Keratinocyte (primary cell): Measurements from ENCODE around the gene FBXW7. TPM values are rescaled to one million over a fixed set of nuclear protein-coding genes. Genes with fewer than 3 reads are reported as not detected.

Experiments
- DNase-seq: peaks from one replicate; pipeline ENCODE4 v3.0.0-alpha.2; 2011; ENCODE audit warnings: low read depth, missing footprints, low spot score
- FAIRE-seq: peaks from 2 replicates; lab custom pipeline; 2011; peaks lifted over from hg19 to GRCh38; lab: Jason Lieb, UNC
- H2AFZ ChIP-seq: 2 replicates; pipeline ENCODE4 v1.6.0; 2012; ENCODE audit warnings: low read length, control low read depth, inconsistent platforms; ENCODE audit not compliant: control insufficient read depth
- H3K27ac ChIP-seq: 2 replicates; pipeline ENCODE4 v1.5.1; 2011; ENCODE audit warnings: low read length; ENCODE audit not compliant: control insufficient read depth, insufficient read depth
- H3K27me3 ChIP-seq: 3 replicates; pipeline ENCODE4 v1.6.0; 2011; ENCODE audit warnings: low read length; ENCODE audit not compliant: control insufficient read depth, insufficient read depth; ENCODE audit errors: extremely low read depth
- H3K36me3 ChIP-seq, 2 experiments: 2 replicates in 1 of 2; 3 replicates in 1 of 2; pipeline ENCODE4 v1.5.1; 2011; ENCODE audit warnings: low read length in 2 of 2, mild to moderate bottlenecking in 1 of 2; ENCODE audit not compliant: control insufficient read depth in 2 of 2, insufficient read depth in 2 of 2; ENCODE audit errors: extremely low read depth in 1 of 2
- H3K4me1 ChIP-seq: 3 replicates; pipeline ENCODE4 v1.5.1; 2011; ENCODE audit warnings: low read length; ENCODE audit not compliant: control insufficient read depth, insufficient read depth; ENCODE audit errors: extremely low read depth
- H3K4me2 ChIP-seq: 3 replicates; pipeline ENCODE4 v1.6.0; 2011; ENCODE audit warnings: low read depth, low read length; ENCODE audit not compliant: control insufficient read depth, insufficient read depth; ENCODE audit errors: extremely low read depth
- H3K4me3 ChIP-seq, 3 experiments: fragments of 200-600 bp in 1 of 3; sonication (generic) in 1 of 3; 2 replicates in 2 of 3; 3 replicates in 1 of 3; pipeline ENCODE4 v1.5.1; 2011 to 2016; ENCODE audit warnings: low read length in 3 of 3, mild to moderate bottlenecking in 3 of 3, control low read depth in 2 of 3, inconsistent platforms in 1 of 3, low read depth in 1 of 3, mixed read lengths in 1 of 3, mixed run types in 1 of 3, moderate library complexity in 1 of 3; ENCODE audit not compliant: control insufficient read depth in 2 of 3, insufficient read depth in 2 of 3; ENCODE audit errors: extremely low read depth in 1 of 3
- H3K79me2 ChIP-seq: 2 replicates; pipeline ENCODE4 v1.6.0; 2012; ENCODE audit warnings: low read length; ENCODE audit not compliant: control insufficient read depth, insufficient read depth
- H3K9ac ChIP-seq: 3 replicates; pipeline ENCODE4 v1.6.0; 2011; ENCODE audit warnings: low read length; ENCODE audit not compliant: control insufficient read depth, insufficient read depth; ENCODE audit errors: extremely low read depth
- H3K9me1 ChIP-seq: 3 replicates; pipeline ENCODE4 v1.6.0; 2011; ENCODE audit warnings: low read length; ENCODE audit not compliant: control insufficient read depth, insufficient read depth; ENCODE audit errors: extremely low read depth
- H3K9me3 ChIP-seq: 2 replicates; pipeline ENCODE4 v1.5.1; 2012; ENCODE audit warnings: low read depth, low read length; ENCODE audit not compliant: control insufficient read depth
- H4K20me1 ChIP-seq: 3 replicates; pipeline ENCODE4 v1.6.0; 2011; ENCODE audit warnings: low read length; ENCODE audit not compliant: control insufficient read depth, insufficient read depth; ENCODE audit errors: extremely low read depth
- EZH2 ChIP-seq: IDR thresholded peaks from one replicate; pipeline ENCODE4 v1.6.1; 2012; ENCODE audit warnings: inconsistent platforms, mild to moderate bottlenecking, low read length, moderate library complexity
- dilution Hi-C: fragments of 300-500 bp; cut with MboI; formaldehyde crosslinking; loops from one replicate; pipeline ENCODE4 v1.7.0; 2020; ENCODE audit warnings: low sequenced_read_pairs; ENCODE audit not compliant: extremely low pct_ligation_motif_present
- polyA plus RNA-seq, 5 experiments: library from polyadenylated mRNA; depleted of rRNA in 3 of 5; stranded (reverse) in 3 of 5; stranded (forward) in 1 of 5; unstranded in 1 of 5; fragments of >200 nt; gene quantifications; 1 replicate in 1 of 5; 2 replicates in 3 of 5; 3 replicates in 1 of 5; pipeline versions ENCODE4 v1.2.1 to v1.2.3, GENCODE V29; 2011 to 2012; ENCODE audit warnings: missing spikeins in 2 of 5, low read depth in 1 of 5, low replicate concordance in 1 of 5
- TF ChIP-seq, protein P1 (sequence below), 3 experiments: IDR thresholded peaks in 1 of 3; conservative IDR thresholded peaks in 1 of 3; optimal IDR thresholded peaks in 1 of 3; 2 replicates in 2 of 3; 3 replicates in 1 of 3; pipeline versions ENCODE3 to v1.5.1; 2011; ENCODE audit warnings: low read length in 3 of 3, mild to moderate bottlenecking in 3 of 3, moderate library complexity in 2 of 3, control low read depth in 1 of 3, inconsistent platforms in 1 of 3; ENCODE audit not compliant: insufficient read depth in 2 of 3; ENCODE audit errors: extremely low read depth in 1 of 3

Gene FBXW7
- polyA plus RNA-seq, 1 donor (not counting 4 experiments of a cell fraction or from before 2014, with no cell fraction given) = 39.6 TPM

- dilution Hi-C loops = no loop called here
- H4K20me1 ChIP-seq = no peaks in the 10 kb centered on the region
- H3K4me1 ChIP-seq = peaks cover 12% of the 10 kb centered on the region
- no peak overlapping the region for H3K27ac ChIP-seq
- no peak overlapping the region for H3K4me2 ChIP-seq
- FAIRE-seq = no peak
- no peak for DNase-seq
- H3K9me3 ChIP-seq = no peaks in the 10 kb centered on the region
- TF ChIP-seq, protein P1, sequence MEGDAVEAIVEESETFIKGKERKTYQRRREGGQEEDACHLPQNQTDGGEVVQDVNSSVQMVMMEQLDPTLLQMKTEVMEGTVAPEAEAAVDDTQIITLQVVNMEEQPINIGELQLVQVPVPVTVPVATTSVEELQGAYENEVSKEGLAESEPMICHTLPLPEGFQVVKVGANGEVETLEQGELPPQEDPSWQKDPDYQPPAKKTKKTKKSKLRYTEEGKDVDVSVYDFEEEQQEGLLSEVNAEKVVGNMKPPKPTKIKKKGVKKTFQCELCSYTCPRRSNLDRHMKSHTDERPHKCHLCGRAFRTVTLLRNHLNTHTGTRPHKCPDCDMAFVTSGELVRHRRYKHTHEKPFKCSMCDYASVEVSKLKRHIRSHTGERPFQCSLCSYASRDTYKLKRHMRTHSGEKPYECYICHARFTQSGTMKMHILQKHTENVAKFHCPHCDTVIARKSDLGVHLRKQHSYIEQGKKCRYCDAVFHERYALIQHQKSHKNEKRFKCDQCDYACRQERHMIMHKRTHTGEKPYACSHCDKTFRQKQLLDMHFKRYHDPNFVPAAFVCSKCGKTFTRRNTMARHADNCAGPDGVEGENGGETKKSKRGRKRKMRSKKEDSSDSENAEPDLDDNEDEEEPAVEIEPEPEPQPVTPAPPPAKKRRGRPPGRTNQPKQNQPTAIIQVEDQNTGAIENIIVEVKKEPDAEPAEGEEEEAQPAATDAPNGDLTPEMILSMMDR (optimal IDR thresholded peaks at IDR 0.05 in 1 of 3, IDR thresholded peaks at IDR 0.05 in 1 of 3, conservative IDR thresholded peaks at IDR 0.05 in 1 of 3; ENCODE audit: extremely low read depth in 1 of 3, insufficient read depth in 2 of 3, low read length in 3 of 3) = no peak
- no peak overlapping the region for H3K4me3 ChIP-seq
- H3K36me3 ChIP-seq = no peaks in the 10 kb centered on the region
- H3K9me1 ChIP-seq = no peaks in the 10 kb centered on the region
- H3K9ac ChIP-seq = no peak overlapping the region
- H3K27me3 ChIP-seq = no peaks in the 10 kb centered on the region
- H3K79me2 ChIP-seq = no peaks in the 10 kb centered on the region
- no peak overlapping the region for H2AFZ ChIP-seq
Measured at GRCh38 chr4:152577708-152578396, 42.0 kb upstream of the FBXW7 start.

DNA sequence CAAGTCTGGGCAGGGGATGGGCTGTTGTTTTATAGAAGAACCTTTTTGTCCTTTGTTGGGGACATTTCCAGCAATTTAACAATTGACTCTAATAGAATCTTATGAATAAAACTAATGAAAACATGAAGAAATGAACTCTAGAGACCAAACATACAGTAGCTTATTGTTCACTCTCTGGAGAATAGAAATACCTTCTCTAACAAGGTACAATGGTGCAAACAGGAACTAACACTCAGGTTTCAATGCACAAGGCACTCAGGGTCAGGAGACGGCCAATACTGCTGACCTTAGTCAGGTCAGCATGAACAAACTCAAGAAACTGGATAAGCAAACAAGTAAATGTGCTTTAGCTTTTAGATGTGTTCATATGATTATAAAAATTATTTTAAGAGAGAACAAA is 39.6 kb upstream of the FBXW7 start:
- FAIRE-seq (no peak), DNase-seq (no peak)
- H3K27ac ChIP-seq = no peak overlapping the region
- dilution Hi-C loops = no loop called here
- H3K4me1 ChIP-seq = peaks cover 17% of the 10 kb centered on the region
- H3K27me3 ChIP-seq = no peaks in the 10 kb centered on the region
- H2AFZ ChIP-seq = no peak overlapping the region
- no peaks in the 10 kb centered on the region for H3K9me3 ChIP-seq
- H3K9me1 ChIP-seq = no peaks in the 10 kb centered on the region
- H3K36me3 ChIP-seq = no peaks in the 10 kb centered on the region
- no peak overlapping the region for H3K4me2 ChIP-seq
- H3K9ac ChIP-seq = no peak overlapping the region
- TF ChIP-seq, protein P1 (optimal IDR thresholded peaks at IDR 0.05 in 1 of 3, IDR thresholded peaks at IDR 0.05 in 1 of 3, conservative IDR thresholded peaks at IDR 0.05 in 1 of 3; ENCODE audit: extremely low read depth in 1 of 3, insufficient read depth in 2 of 3, low read length in 3 of 3) = no peak
- TF ChIP-seq EZH2 = no peak
- H4K20me1 ChIP-seq = no peaks in the 10 kb centered on the region
- no peaks in the 10 kb centered on the region for H3K79me2 ChIP-seq
- H3K4me3 ChIP-seq = no peak overlapping the region
